ENCODE results near the gene HLA-DMB.

- TF ChIP-seq, protein P1, sequence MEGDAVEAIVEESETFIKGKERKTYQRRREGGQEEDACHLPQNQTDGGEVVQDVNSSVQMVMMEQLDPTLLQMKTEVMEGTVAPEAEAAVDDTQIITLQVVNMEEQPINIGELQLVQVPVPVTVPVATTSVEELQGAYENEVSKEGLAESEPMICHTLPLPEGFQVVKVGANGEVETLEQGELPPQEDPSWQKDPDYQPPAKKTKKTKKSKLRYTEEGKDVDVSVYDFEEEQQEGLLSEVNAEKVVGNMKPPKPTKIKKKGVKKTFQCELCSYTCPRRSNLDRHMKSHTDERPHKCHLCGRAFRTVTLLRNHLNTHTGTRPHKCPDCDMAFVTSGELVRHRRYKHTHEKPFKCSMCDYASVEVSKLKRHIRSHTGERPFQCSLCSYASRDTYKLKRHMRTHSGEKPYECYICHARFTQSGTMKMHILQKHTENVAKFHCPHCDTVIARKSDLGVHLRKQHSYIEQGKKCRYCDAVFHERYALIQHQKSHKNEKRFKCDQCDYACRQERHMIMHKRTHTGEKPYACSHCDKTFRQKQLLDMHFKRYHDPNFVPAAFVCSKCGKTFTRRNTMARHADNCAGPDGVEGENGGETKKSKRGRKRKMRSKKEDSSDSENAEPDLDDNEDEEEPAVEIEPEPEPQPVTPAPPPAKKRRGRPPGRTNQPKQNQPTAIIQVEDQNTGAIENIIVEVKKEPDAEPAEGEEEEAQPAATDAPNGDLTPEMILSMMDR (IDR thresholded peaks at IDR 0.05 in 4 of 5, conservative IDR thresholded peaks at IDR 0.05 in 1 of 5): no peak
- no peak for TF ChIP-seq POLR2A (IDR thresholded peaks at IDR 0.05)
Measured at GRCh38 chr6:32962213-32962826, 21.5 kb upstream of the HLA-DMB start.
